K562 (cell line): ENCODE results near the gene SPAG4. TPM values are rescaled to one million over a fixed set of nuclear protein-coding genes. Genes with fewer than 3 reads are reported as not detected.

ENCODE experiments used
- ATAC-seq: fragments of 200-7000 bp; cut with Tn5 transposase; 3 replicates; pipeline ENCODE4 v1.9.1; 2020; ENCODE audit warnings: moderate library complexity
- BruUV-seq: library from RNA; stranded (reverse); fragments of 400-500 nt; replicated peaks from 2 replicates; lab custom pipeline; 2021; lab: Mats Ljungman, UMichigan
- CTCF ChIA-PET: fragments of 300-600 bp; formaldehyde crosslinking; extraction: SDS; loops from one replicate; lab custom pipeline; 2021; ENCODE audit warnings: low intra/inter-chr PET ratio; lab: Yijun Ruan, JAX
- POLR2A ChIA-PET: fragments of 300-600, 350-650 bp; sonication (Branson Sonifier 250); formaldehyde crosslinking; extraction: SDS; loops from one replicate; lab custom pipeline; 2021; ENCODE audit warnings: antibody characterized with exemption, inconsistent platforms; lab: Yijun Ruan, JAX
- DNase-seq, 4 experiments: peaks; one replicate each; pipeline versions ENCODE4 v3.0.0 to v3.0.0-alpha.2; 2011 to 2018; ENCODE audit warnings: low spot score in 3 of 4, mixed read lengths in 3 of 4; ENCODE audit errors: extremely low read depth in 1 of 4
- FAIRE-seq: peaks from 2 replicates; lab custom pipeline; 2011; peaks lifted over from hg19 to GRCh38; lab: Jason Lieb, UNC
- H2AFZ ChIP-seq: 2 replicates; pipeline ENCODE4 v1.6.0; 2011; ENCODE audit warnings: low read depth, low read length, control low read depth, inconsistent platforms
- H3K27ac ChIP-seq: fragments of 200-600 bp; 3 replicates; pipeline ENCODE4 v1.8.0; 2011; ENCODE audit warnings: low read depth, mild to moderate bottlenecking, control low read depth, inconsistent platforms, low read length, moderate library complexity, mixed read lengths; ENCODE audit errors: extremely low read depth
- H3K27me3 ChIP-seq, 2 experiments: fragments of 300-600 bp in 1 of 2; 2 replicates in 1 of 2; 3 replicates in 1 of 2; pipeline versions ENCODE4 v1.6.0 to v1.8.0; 2011; ENCODE audit warnings: inconsistent platforms in 2 of 2, low read length in 2 of 2, mild to moderate bottlenecking in 1 of 2, mixed read lengths in 1 of 2, moderate library complexity in 1 of 2; ENCODE audit not compliant: control insufficient read depth in 2 of 2, insufficient read depth in 2 of 2
- H3K36me3 ChIP-seq: fragments of 300-600 bp; 3 replicates; pipeline ENCODE4 v1.8.0; 2011; ENCODE audit warnings: mild to moderate bottlenecking, low read length, inconsistent platforms; ENCODE audit not compliant: control insufficient read depth, insufficient read depth
- H3K4me1 ChIP-seq, 2 experiments: fragments of 200-600 bp in 1 of 2; replicated peaks in 1 of 2; 2 replicates in 1 of 2; 3 replicates in 1 of 2; pipeline versions ENCODE4 v1.5.1 to v1.8.0; 2011; ENCODE audit warnings: inconsistent platforms in 2 of 2, low read length in 2 of 2, mild to moderate bottlenecking in 1 of 2, mixed read lengths in 1 of 2, moderate library complexity in 1 of 2; ENCODE audit not compliant: control insufficient read depth in 2 of 2, insufficient read depth in 2 of 2
- H3K4me2 ChIP-seq: 2 replicates; pipeline ENCODE4 v1.6.1; 2011; ENCODE audit warnings: low read length, control low read depth, inconsistent platforms, mixed read lengths; ENCODE audit not compliant: insufficient read depth
- H3K4me3 ChIP-seq: fragments of 200-600 bp; sonication (generic), shearing (Covaris generic); 2 replicates; pipeline ENCODE4 v1.5.1; 2016; ENCODE audit warnings: control low read depth, inconsistent platforms
- H3K79me2 ChIP-seq: fragments of 200-600 bp; 3 replicates; pipeline ENCODE4 v1.8.0; 2011; ENCODE audit warnings: low read length, inconsistent platforms; ENCODE audit not compliant: control insufficient read depth, insufficient read depth
- H3K9ac ChIP-seq, 2 experiments: 2 replicates each; pipeline versions ENCODE4 v1.6.0 to v1.6.1; 2011; ENCODE audit warnings: low read depth in 2 of 2, low read length in 2 of 2, control low read depth in 1 of 2, inconsistent platforms in 1 of 2, mild to moderate bottlenecking in 1 of 2, mixed read lengths in 1 of 2; ENCODE audit not compliant: insufficient read depth in 1 of 2
- H3K9me1 ChIP-seq: one replicate; pipeline ENCODE4 v1.6.0; 2011; ENCODE audit warnings: inconsistent platforms, mild to moderate bottlenecking, low read length, moderate library complexity; ENCODE audit not compliant: control insufficient read depth, insufficient read depth
- H3K9me3 ChIP-seq: replicated peaks from 2 replicates; pipeline ENCODE4 v1.5.1; 2011; ENCODE audit warnings: low read depth, low read length, inconsistent platforms; ENCODE audit not compliant: control insufficient read depth, insufficient read depth
- H4K20me1 ChIP-seq: replicated peaks from 2 replicates; pipeline ENCODE4 v1.6.1; 2011; ENCODE audit warnings: low read length, inconsistent platforms, mixed read lengths; ENCODE audit not compliant: control insufficient read depth, insufficient read depth
- CHD2 ChIP-seq: IDR thresholded peaks from 2 replicates; pipeline ENCODE4 v1.6.1; 2011; ENCODE audit warnings: low read depth, low read length
- FIP1L1 ChIP-seq: fragments of 200-400 bp; formaldehyde crosslinking; IDR thresholded peaks from 2 replicates; pipeline ENCODE4 v1.6.1; 2018; ENCODE audit warnings: mild to moderate bottlenecking, low read depth, low read length; ENCODE audit not compliant: poor library complexity, severe bottlenecking
- FOXJ2 ChIP-seq: fragments of 200-800 bp; sonication (Bioruptor generic); IDR thresholded peaks from 2 replicates; pipeline ENCODE4 v1.6.1; 2016; ENCODE audit warnings: missing genetic modification characterization, missing compliant biosample characterization
- KDM4B ChIP-seq, 2 experiments: fragments of 450-650 bp in 1 of 2; sonication (generic) in 1 of 2; IDR thresholded peaks; 2 replicates each; pipeline ENCODE4 v1.6.1; 2016 to 2017; ENCODE audit warnings: borderline replicate concordance in 2 of 2, antibody characterized with exemption in 1 of 2, low read depth in 1 of 2, mild to moderate bottlenecking in 1 of 2
- MCM2 ChIP-seq: fragments of 450-650 bp; IDR thresholded peaks from 2 replicates; pipeline ENCODE4 v1.6.1; 2017; ENCODE audit warnings: low read depth, mild to moderate bottlenecking
- MEF2A ChIP-seq: IDR thresholded peaks from 2 replicates; pipeline ENCODE4 v1.6.1; 2011; ENCODE audit warnings: low read depth, mild to moderate bottlenecking, low read length, moderate library complexity; ENCODE audit not compliant: control insufficient read depth
- MLLT1 ChIP-seq, 2 experiments: fragments of 450-650 bp; IDR thresholded peaks; 2 replicates each; pipeline ENCODE4 v1.6.1; 2016
- MXI1 ChIP-seq: IDR thresholded peaks from 2 replicates; pipeline ENCODE4 v1.6.1; 2011; ENCODE audit warnings: low read depth, mild to moderate bottlenecking, improper control_type of control experiment, low read length
- NR2C2 ChIP-seq, 2 experiments: fragments of 200-800 bp in 1 of 2; sonication (Bioruptor generic) in 1 of 2; sonication (generic) in 1 of 2; formaldehyde crosslinking in 1 of 2; IDR thresholded peaks; 2 replicates each; pipeline versions ENCODE4 v1.6.1 to v1.8.0; 2016 to 2022; ENCODE audit warnings: mild to moderate bottlenecking in 1 of 2, missing compliant biosample characterization in 1 of 2, missing genetic modification characterization in 1 of 2, missing genetic modification reagents in 1 of 2
- TAF15 ChIP-seq: fragments of 200-400 bp; formaldehyde crosslinking; IDR thresholded peaks from 2 replicates; pipeline ENCODE4 v1.6.1; 2017; ENCODE audit warnings: mild to moderate bottlenecking, low read depth, low read length, moderate library complexity
- ZNF143 ChIP-seq: sonication (generic); formaldehyde crosslinking; IDR thresholded peaks from 2 replicates; pipeline ENCODE4 v1.9.0; 2022; ENCODE audit warnings: mild to moderate bottlenecking, missing genetic modification reagents
- ZNF507 ChIP-seq: conservative IDR thresholded peaks from 2 replicates; pipeline ENCODE4 v1.6.1; 2017; ENCODE audit warnings: missing genetic modification characterization, missing compliant biosample characterization
- WGBS: fragments of 100-300 bp; shearing (Covaris generic); methylation state at CpG from one replicate; pipeline ENCODE4 v1.1.6; 2016; ENCODE audit warnings: low coverage, mixed read lengths; ENCODE audit not compliant: insufficient coverage; ENCODE audit errors: missing lambda C conversion rate; 5-methylcytosine and 5-hydroxymethylcytosine counted together
- in situ Hi-C: fragments of 300-500 bp; cut with MboI; formaldehyde crosslinking; loops from 4 replicates; pipeline ENCODE4 v1.15.0; 2018; ENCODE audit warnings: inconsistent platforms, mixed read lengths
- intact Hi-C: fragments of 100-400 bp; cut with micrococcal nuclease; formaldehyde crosslinking; loops from 2 replicates; pipeline ENCODE4 v1.14.2; 2022
- polyA plus RNA-seq, 8 experiments: library from polyadenylated mRNA; depleted of rRNA in 4 of 8; stranded (reverse) in 5 of 8; unstranded in 3 of 8; fragments of >200 nt; fragmentation: Nextera tagmentation in 2 of 8; fragmentation: Illumina TruSeq in 1 of 8; extraction: Ambion mirVana in 2 of 8; extraction: Trizol in 1 of 8; gene quantifications; 2 replicates each; pipeline versions ENCODE4 v1.2.1 to v1.2.3, GENCODE V29; 2011 to 2014; ENCODE audit warnings: inconsistent platforms in 1 of 8, missing spikeins in 1 of 8
- total RNA-seq, 7 experiments: library from RNA; depleted of rRNA in 6 of 7; stranded (reverse); fragments of >200 nt in 6 of 7; fragmentation: Illumina TruSeq in 2 of 7; extraction: Trizol in 2 of 7; gene quantifications; 2 replicates each; pipeline versions ENCODE4 v1.2.1 to v1.2.3, GENCODE V29; 2011 to 2021; ENCODE audit warnings: low replicate concordance in 1 of 7
- TF ChIP-seq, protein P1 (sequence below): sonication (generic); formaldehyde crosslinking; IDR thresholded peaks from 2 replicates; pipeline ENCODE4 v1.9.0; 2022; ENCODE audit warnings: mild to moderate bottlenecking, missing genetic modification reagents
- TF ChIP-seq, protein P2 (sequence below): fragments of 450-650 bp; IDR thresholded peaks from 2 replicates; pipeline ENCODE4 v1.7.0; 2016; ENCODE audit warnings: borderline replicate concordance
- TF ChIP-seq, protein P3 (sequence below): IDR thresholded peaks from 2 replicates; pipeline ENCODE4 v1.6.1; 2016; ENCODE audit warnings: missing genetic modification characterization, missing compliant biosample characterization

The SPAG4 gene
- total and polyA plus RNA-seq, 9 of the 15 experiments (the other 6 are each of a cell fraction or from before 2014, with no cell fraction given), result 1.6 to 11.4 (median 4.6) TPM

GRCh38 chr20:35600993-35601973, 14.3 kb upstream of the SPAG4 start:
- H3K4me2 ChIP-seq, result peak overlapping the region; percentile 71
- 5% methylated on average over 77 of the region's 103 CpGs for WGBS
- H3K27me3 ChIP-seq, result peaks cover 0 to 25% of the 10 kb centered on the region in 2 experiments; a peak in 4 of 5 replicates
- FAIRE-seq, result peak; percentile 79
- H3K9me3 ChIP-seq, result no peaks in the 10 kb centered on the region
- H3K4me1 ChIP-seq, result peaks cover 0 to 31% of the 10 kb centered on the region in 2 experiments; a peak in 3 of 5 replicates
- intact Hi-C loops, result loop anchor here (5.0 kb wide), 1 partner anchor 89 kb away; no protein-coding TSS in a partner anchor
- POLR2A ChIA-PET, result interaction anchor here (0.8 to 1.2 kb wide), 6 partner anchors 10 to 59 kb away, joined by 3 to 5 read pairs (median 4); partner anchors contain the start of genes ERGIC3 and SPAG4
- peak; percentile 83 to 89 (median 86) for DNase-seq
- peak overlapping the region; percentile 71 for H2AFZ ChIP-seq
- in situ Hi-C loops, result no loop called here
- ATAC-seq, result peak; percentile 94
- H3K9me1 ChIP-seq, result no peaks in the 10 kb centered on the region
- H3K36me3 ChIP-seq, result no peaks in the 10 kb centered on the region
- peak overlapping the region; percentile 23 for H3K4me3 ChIP-seq
- BruUV-seq, result no TSS peak
- H3K27ac ChIP-seq, result no peak overlapping the region
- no peaks in the 10 kb centered on the region for H3K79me2 ChIP-seq
- H3K9ac ChIP-seq, result peak overlapping the region; percentile 52 to 94; a peak in 3 of 4 replicates
- no peaks in the 10 kb centered on the region for H4K20me1 ChIP-seq
- CTCF ChIA-PET, result no interaction called here
- TF ChIP-seq MXI1, result no peak
- no peak for TF ChIP-seq KDM4B (IDR thresholded peaks at IDR 0.05; ENCODE audit: borderline replicate concordance in 2 of 2, low read depth in 1 of 2)
- TF ChIP-seq MCM2, result no peak
- no peak for TF ChIP-seq FOXJ2 (tag)
- no peak for TF ChIP-seq TAF15
- TF ChIP-seq MEF2A, result no peak
- TF ChIP-seq ZNF143 (CRISPR knock-in tag), result no peak
- TF ChIP-seq NR2C2 (CRISPR knock-in tag; IDR thresholded peaks at IDR 0.05), result 0 out of 2 replicates have a peak, but pooled peaks have one; percentile 21
- no peak for TF ChIP-seq NR2C2 (tag; IDR thresholded peaks at IDR 0.05)
- TF ChIP-seq, protein P1, sequence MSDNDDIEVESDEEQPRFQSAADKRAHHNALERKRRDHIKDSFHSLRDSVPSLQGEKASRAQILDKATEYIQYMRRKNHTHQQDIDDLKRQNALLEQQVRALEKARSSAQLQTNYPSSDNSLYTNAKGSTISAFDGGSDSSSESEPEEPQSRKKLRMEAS (CRISPR knock-in tag), result peak; percentile 99
- TF ChIP-seq, protein P2, sequence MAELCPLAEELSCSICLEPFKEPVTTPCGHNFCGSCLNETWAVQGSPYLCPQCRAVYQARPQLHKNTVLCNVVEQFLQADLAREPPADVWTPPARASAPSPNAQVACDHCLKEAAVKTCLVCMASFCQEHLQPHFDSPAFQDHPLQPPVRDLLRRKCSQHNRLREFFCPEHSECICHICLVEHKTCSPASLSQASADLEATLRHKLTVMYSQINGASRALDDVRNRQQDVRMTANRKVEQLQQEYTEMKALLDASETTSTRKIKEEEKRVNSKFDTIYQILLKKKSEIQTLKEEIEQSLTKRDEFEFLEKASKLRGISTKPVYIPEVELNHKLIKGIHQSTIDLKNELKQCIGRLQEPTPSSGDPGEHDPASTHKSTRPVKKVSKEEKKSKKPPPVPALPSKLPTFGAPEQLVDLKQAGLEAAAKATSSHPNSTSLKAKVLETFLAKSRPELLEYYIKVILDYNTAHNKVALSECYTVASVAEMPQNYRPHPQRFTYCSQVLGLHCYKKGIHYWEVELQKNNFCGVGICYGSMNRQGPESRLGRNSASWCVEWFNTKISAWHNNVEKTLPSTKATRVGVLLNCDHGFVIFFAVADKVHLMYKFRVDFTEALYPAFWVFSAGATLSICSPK, result no peak
- peak; percentile 26 for TF ChIP-seq FIP1L1
- no peak for TF ChIP-seq ZNF507 (tag)
- TF ChIP-seq MLLT1 (IDR thresholded peaks at IDR 0.05), result no peak
- no peak for TF ChIP-seq CHD2
- TF ChIP-seq, protein P3, sequence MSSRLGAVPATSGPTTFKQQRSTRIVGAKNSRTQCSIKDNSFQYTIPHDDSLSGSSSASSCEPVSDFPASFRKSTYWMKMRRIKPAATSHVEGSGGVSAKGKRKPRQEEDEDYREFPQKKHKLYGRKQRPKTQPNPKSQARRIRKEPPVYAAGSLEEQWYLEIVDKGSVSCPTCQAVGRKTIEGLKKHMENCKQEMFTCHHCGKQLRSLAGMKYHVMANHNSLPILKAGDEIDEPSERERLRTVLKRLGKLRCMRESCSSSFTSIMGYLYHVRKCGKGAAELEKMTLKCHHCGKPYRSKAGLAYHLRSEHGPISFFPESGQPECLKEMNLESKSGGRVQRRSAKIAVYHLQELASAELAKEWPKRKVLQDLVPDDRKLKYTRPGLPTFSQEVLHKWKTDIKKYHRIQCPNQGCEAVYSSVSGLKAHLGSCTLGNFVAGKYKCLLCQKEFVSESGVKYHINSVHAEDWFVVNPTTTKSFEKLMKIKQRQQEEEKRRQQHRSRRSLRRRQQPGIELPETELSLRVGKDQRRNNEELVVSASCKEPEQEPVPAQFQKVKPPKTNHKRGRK (tag), result no peak
